HG02610 (cell line): ENCODE measurements around the gene FBXO27.
A peak's percentile ranks its signal among the peaks of the same experiment; 100 is the strongest.
"Not testable (repeated sequence)": the region's sequence is repeated elsewhere in the genome, so short reads cannot be mapped to it uniquely, and the experiment has no call there.

Experiments
- ATAC-seq: cut with Tn5 transposase; IDR thresholded peaks from one replicate; pipeline ENCODE4 v1.9.1; 2021; ENCODE audit warnings: mild to moderate bottlenecking, moderate library complexity; ENCODE audit not compliant: unreplicated experiment

FBXO27 gene

GRCh38 chr19:39045506-39045905, 13.2 kb upstream of the FBXO27 start:
- ATAC-seq: no peak

GRCh38 chr19:39038098-39038497, 5.7 kb upstream of the FBXO27 start:
- no peak for ATAC-seq

GRCh38 chr19:39037194-39037593, 4.8 kb upstream of the FBXO27 start:
- no peak for ATAC-seq

- no peak for ATAC-seq
Measured at GRCh38 chr19:39036581-39036980, 4.2 kb upstream of the FBXO27 start.

- no peak for ATAC-seq
Measured at GRCh38 chr19:39031368-39032062, 834 bp downstream of the FBXO27 start.

GRCh38 chr19:39030854-39031367, 1.4 kb downstream of the FBXO27 start:
- ATAC-seq: no peak

GRCh38 chr19:39024875-39025641, 7.3 kb downstream of the FBXO27 start:
- ATAC-seq: no peak

GRCh38 chr19:39021063-39021462, 11.3 kb downstream of the FBXO27 start:
- ATAC-seq: peak; percentile 51

GRCh38 chr19:39017646-39018045, 14.7 kb downstream of the FBXO27 start:
- ATAC-seq: no peak

- no peak for ATAC-seq
Measured at GRCh38 chr19:39017026-39017425, 15.3 kb downstream of the FBXO27 start.

GRCh38 chr19:39014037-39014436, 18.3 kb downstream of the FBXO27 start:
- ATAC-seq: no peak

GRCh38 chr19:39009001-39009400, 23.3 kb downstream of the FBXO27 start:
- no peak for ATAC-seq

GRCh38 chr19:39008137-39008536, 24.2 kb downstream of the FBXO27 start:
- ATAC-seq: no peak

- no peak for ATAC-seq
Measured at GRCh38 chr19:39007096-39007495, 25.3 kb downstream of the FBXO27 start.

GRCh38 chr19:39004403-39004802, 27.9 kb downstream of the FBXO27 start:
- no peak for ATAC-seq

- no peak for ATAC-seq
Measured at GRCh38 chr19:39003796-39004195, 28.6 kb downstream of the FBXO27 start.

GRCh38 chr19:39003188-39003587, 29.2 kb downstream of the FBXO27 start:
- ATAC-seq: no peak

- ATAC-seq: no peak
Measured at GRCh38 chr19:39001041-39001440, 31.3 kb downstream of the FBXO27 start.

GRCh38 chr19:38997576-38997975, 34.8 kb downstream of the FBXO27 start:
- ATAC-seq: not testable (repeated sequence)

- no peak for ATAC-seq
Measured at GRCh38 chr19:38993271-38993670, 39.1 kb downstream of the FBXO27 start.

- ATAC-seq: no peak
Measured at GRCh38 chr19:38990949-38991697, 41.2 kb downstream of the FBXO27 start.
